ENCODE data around the gene TNIK. TPM values are rescaled to one million over a fixed set of nuclear protein-coding genes. Genes with fewer than 3 reads are reported as not detected.

Gene TNIK
- total and polyA plus RNA-seq, 2 donors from 2014 or later: 3.6 to 48.9 TPM

DNA sequence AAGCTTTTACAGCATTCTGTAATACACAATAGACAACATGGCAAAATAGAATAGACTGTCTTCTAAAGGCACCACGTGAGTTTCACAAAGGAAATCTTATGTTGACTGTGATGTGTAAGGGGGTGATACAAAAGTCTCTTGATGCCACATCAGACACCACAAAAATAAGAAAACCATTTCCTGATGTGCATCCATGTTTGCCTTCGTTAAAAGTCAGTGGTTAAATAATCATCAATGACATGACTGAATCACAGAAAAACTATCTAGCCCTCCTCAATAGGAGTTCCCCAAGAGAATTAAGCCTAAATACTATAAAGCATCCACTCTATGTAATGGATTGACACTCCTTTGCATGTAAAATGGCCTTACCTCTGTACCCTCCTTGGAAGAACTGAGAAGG lies 235.0 kb downstream of the TNIK start:
- TF ChIP-seq, protein P1, sequence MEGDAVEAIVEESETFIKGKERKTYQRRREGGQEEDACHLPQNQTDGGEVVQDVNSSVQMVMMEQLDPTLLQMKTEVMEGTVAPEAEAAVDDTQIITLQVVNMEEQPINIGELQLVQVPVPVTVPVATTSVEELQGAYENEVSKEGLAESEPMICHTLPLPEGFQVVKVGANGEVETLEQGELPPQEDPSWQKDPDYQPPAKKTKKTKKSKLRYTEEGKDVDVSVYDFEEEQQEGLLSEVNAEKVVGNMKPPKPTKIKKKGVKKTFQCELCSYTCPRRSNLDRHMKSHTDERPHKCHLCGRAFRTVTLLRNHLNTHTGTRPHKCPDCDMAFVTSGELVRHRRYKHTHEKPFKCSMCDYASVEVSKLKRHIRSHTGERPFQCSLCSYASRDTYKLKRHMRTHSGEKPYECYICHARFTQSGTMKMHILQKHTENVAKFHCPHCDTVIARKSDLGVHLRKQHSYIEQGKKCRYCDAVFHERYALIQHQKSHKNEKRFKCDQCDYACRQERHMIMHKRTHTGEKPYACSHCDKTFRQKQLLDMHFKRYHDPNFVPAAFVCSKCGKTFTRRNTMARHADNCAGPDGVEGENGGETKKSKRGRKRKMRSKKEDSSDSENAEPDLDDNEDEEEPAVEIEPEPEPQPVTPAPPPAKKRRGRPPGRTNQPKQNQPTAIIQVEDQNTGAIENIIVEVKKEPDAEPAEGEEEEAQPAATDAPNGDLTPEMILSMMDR (IDR thresholded peaks at IDR 0.05; ENCODE audit: borderline replicate concordance, extremely low read depth, insufficient read depth): no peak
- no peak overlapping the region for H3K4me3 ChIP-seq (ENCODE audit: low read length in 3 of 3)
- H3K9ac ChIP-seq (ENCODE audit: low read length in 3 of 3): no peak overlapping the region
- H3K9me3 ChIP-seq (ENCODE audit: control insufficient read depth in 2 of 3, insufficient read depth in 1 of 3, low read length in 3 of 3): peaks cover 0 to 4% (median 0%) of the 10 kb centered on the region in 3 donors
- intact Hi-C loops (cut with DNase I): no loop called here
- DNase-seq (no peak), FAIRE-seq (no peak)
- H3K27me3 ChIP-seq (ENCODE audit: control insufficient read depth, insufficient read depth, low read length): no peaks in the 10 kb centered on the region
- H3K4me1 ChIP-seq (ENCODE audit: control insufficient read depth in 2 of 3, insufficient read depth in 2 of 3, low read depth in 1 of 3, low read length in 3 of 3): no peaks in the 10 kb centered on the region
- H3K27ac ChIP-seq (ENCODE audit: low read depth in 2 of 2, low read length in 2 of 2): no peak overlapping the region
- no peaks in the 10 kb centered on the region for H3K36me3 ChIP-seq (ENCODE audit: control insufficient read depth in 2 of 3, insufficient read depth in 3 of 3, low read length in 3 of 3)

DNA sequence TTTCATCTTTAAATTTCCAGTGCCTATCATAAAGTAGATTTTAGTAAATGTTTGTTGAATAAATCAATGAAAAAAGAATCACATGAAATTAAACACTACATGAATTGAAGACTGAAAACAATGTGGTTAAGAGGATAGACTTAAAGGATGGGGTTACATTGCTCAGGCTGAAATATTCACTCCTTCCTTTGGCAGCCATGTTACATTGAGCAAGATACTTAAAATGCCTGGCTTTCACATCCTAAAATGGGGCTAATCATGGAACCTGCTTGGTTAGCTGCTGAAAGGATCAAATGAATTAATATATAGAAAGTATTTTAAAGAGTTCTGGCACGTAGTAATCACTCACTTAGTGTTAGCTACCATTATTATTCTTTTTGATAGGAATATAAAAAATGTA lies 236.8 kb downstream of the TNIK start:
- no peak for DNase-seq
- TF ChIP-seq, protein P1 (IDR thresholded peaks at IDR 0.05; ENCODE audit: borderline replicate concordance, extremely low read depth, insufficient read depth): no peak
- Histone ChIP-seq H3K36me3 (ENCODE audit: control insufficient read depth in 2 of 3, insufficient read depth in 3 of 3, low read length in 3 of 3) (no peaks in the 10 kb centered on the region), H3K4me1 (ENCODE audit: control insufficient read depth in 2 of 3, insufficient read depth in 2 of 3, low read depth in 1 of 3, low read length in 3 of 3) (no peaks in the 10 kb centered on the region), H3K4me3 (ENCODE audit: low read length in 3 of 3) (no peak overlapping the region), H3K9ac (ENCODE audit: low read length in 3 of 3) (no peak overlapping the region), H3K9me3 (ENCODE audit: control insufficient read depth in 2 of 3, insufficient read depth in 1 of 3, low read length in 3 of 3) (peaks cover 0 to 4% (median 0%) of the 10 kb centered on the region in 3 donors), H3K27ac (ENCODE audit: low read depth in 2 of 2, low read length in 2 of 2) (no peak overlapping the region), H3K27me3 (ENCODE audit: control insufficient read depth, insufficient read depth, low read length) (no peaks in the 10 kb centered on the region)
- no peak for FAIRE-seq
- intact Hi-C loops (cut with DNase I): no loop called here

GRCh38 chr3:171222995-171223394 lies 237.2 kb downstream of the TNIK start:
- DNase-seq (no peak), FAIRE-seq (no peak)
- no peaks in the 10 kb centered on the region for H3K4me1 ChIP-seq (ENCODE audit: control insufficient read depth in 2 of 3, insufficient read depth in 2 of 3, low read depth in 1 of 3, low read length in 3 of 3)
- no peak overlapping the region for H3K4me3 ChIP-seq (ENCODE audit: low read length in 3 of 3)
- TF ChIP-seq, protein P1 (IDR thresholded peaks at IDR 0.05; ENCODE audit: borderline replicate concordance, extremely low read depth, insufficient read depth): no peak
- H3K27me3 ChIP-seq (ENCODE audit: control insufficient read depth, insufficient read depth, low read length): no peaks in the 10 kb centered on the region
- no peak overlapping the region for H3K9ac ChIP-seq (ENCODE audit: low read length in 3 of 3)
- peaks cover 0 to 4% (median 0%) of the 10 kb centered on the region in 3 donors for H3K9me3 ChIP-seq (ENCODE audit: control insufficient read depth in 2 of 3, insufficient read depth in 1 of 3, low read length in 3 of 3)
- H3K36me3 ChIP-seq (ENCODE audit: control insufficient read depth in 2 of 3, insufficient read depth in 3 of 3, low read length in 3 of 3): no peaks in the 10 kb centered on the region
- no peak overlapping the region for H3K27ac ChIP-seq (ENCODE audit: low read depth in 2 of 2, low read length in 2 of 2)
- intact Hi-C loops (cut with DNase I): no loop called here

DNA sequence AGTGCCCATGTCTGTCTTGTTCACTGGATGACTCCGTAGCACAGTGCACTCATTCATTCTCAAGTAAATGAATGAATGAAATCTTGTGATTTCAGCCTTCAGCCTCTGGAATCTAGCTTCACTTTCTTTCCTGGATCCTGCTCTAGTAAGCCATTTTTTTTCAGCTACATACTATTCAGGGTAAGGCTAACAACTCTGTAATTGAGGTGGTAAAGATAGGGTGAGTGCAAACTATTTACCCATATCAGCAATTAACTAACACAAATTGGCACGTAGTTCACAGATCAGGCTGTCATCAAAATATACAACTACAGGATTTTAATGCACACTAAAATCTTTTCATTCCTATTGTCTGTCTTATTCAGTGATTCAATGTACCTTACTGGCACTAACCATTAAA lies 238.6 kb downstream of the TNIK start:
- Histone ChIP-seq H3K9ac (ENCODE audit: low read length in 3 of 3) (no peak overlapping the region), H3K27ac (ENCODE audit: low read depth in 2 of 2, low read length in 2 of 2) (no peak overlapping the region), H3K27me3 (ENCODE audit: control insufficient read depth, insufficient read depth, low read length) (no peaks in the 10 kb centered on the region), H3K36me3 (ENCODE audit: control insufficient read depth in 2 of 3, insufficient read depth in 3 of 3, low read length in 3 of 3) (no peaks in the 10 kb centered on the region), H3K4me1 (ENCODE audit: control insufficient read depth in 2 of 3, insufficient read depth in 2 of 3, low read depth in 1 of 3, low read length in 3 of 3) (no peaks in the 10 kb centered on the region), H3K4me3 (ENCODE audit: low read length in 3 of 3) (no peak overlapping the region), H3K9me3 (ENCODE audit: control insufficient read depth in 2 of 3, insufficient read depth in 1 of 3, low read length in 3 of 3) (peaks cover 0 to 4% (median 0%) of the 10 kb centered on the region in 3 donors)
- TF ChIP-seq, protein P1 (IDR thresholded peaks at IDR 0.05; ENCODE audit: borderline replicate concordance, extremely low read depth, insufficient read depth): no peak
- no peak for FAIRE-seq
- intact Hi-C loops (cut with DNase I): no loop called here
- DNase-seq: no peak

Measured in kidney (tissue), 14 donors.